H4 (cell line): ENCODE results near the gene TIMELESS. TPM values are rescaled to one million over a fixed set of nuclear protein-coding genes. Genes with fewer than 3 reads are reported as not detected.
A peak's percentile ranks its signal among the peaks of the same experiment; 100 is the strongest.
"Not testable (repeated sequence)": the region's sequence is repeated elsewhere in the genome, so short reads cannot be mapped to it uniquely, and the experiment has no call there.

ENCODE experiments used
- DNase-seq: peaks from one replicate; pipeline ENCODE4 v3.0.0-alpha.2; 2015; ENCODE audit warnings: low spot score
- total RNA-seq: library from RNA; depleted of rRNA; stranded (reverse); fragments of >200 nt; shearing (Covaris generic); gene quantifications from 2 replicates; pipeline ENCODE4 v1.2.3, GENCODE V29; 2014; rRNA removed

TIMELESS gene
- total RNA-seq, 1 experiment from 2014 or later = 12.7 TPM

DNA sequence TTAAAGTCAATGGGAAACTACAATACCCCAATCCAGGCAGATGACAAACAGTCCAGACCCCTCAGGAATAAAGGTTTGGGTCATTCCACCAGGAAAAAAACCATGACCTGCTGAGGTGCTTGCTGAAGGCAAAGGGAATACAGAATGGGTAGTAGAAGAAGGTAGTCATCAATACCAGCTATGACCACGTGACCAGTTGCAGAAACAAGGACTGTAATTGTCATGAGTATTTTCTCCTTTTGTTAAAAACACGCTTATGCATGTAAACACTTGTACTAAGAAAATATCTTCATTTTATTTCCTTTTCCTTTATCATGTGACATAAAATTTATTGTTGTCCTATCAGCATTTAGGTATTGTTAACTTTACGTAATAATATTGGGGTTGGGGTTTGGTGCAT is 45.0 kb downstream of the TIMELESS start:
- DNase-seq = not testable (repeated sequence)

GRCh38 chr12:56401612-56402011 is 47.6 kb downstream of the TIMELESS start:
- not testable (repeated sequence) for DNase-seq

- DNase-seq = not testable (repeated sequence)
Observed at GRCh38 chr12:56401125-56401524, 48.1 kb downstream of the TIMELESS start.

DNA sequence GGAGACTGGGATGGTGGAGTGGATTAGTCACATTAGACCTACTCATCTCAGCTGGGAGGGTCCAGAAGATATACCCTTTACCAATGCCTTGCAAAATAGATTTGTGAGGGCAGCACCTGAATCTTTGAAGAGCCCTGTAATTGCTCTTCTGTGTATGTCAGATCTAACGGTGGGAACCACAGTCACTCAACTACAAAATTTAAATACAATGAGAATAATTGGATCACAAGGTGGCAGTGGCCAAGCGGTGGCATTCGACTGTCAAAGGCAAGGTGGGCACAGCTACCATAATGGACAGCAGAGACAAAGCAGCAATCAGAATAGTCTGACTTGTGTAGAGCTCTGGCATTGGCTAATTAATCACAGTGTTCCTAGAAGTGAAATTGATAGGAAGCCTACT is 49.8 kb downstream of the TIMELESS start:
- DNase-seq = not testable (repeated sequence)

DNA sequence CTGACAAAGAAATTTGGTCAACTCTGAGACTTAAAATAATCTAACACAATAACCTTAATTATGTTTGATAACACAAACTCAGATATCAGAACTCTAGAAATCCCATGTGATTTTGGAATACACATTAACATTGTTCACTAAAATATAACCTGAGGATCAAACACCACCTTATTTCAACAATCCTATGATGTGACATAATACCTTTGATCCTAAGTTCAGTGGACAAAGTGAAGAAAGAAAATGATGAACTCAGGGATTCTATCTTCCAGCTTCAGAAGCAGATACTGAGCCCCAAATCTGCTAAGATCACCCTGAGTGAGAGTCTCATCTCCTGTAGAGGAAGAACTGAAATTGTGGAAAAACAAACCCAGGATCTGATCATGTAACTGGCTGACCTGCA is 50.9 kb downstream of the TIMELESS start:
- no peak for DNase-seq

- no peak for DNase-seq
Observed at GRCh38 chr12:56392331-56392730, 56.9 kb downstream of the TIMELESS start.

GRCh38 chr12:56391721-56392120 is 57.5 kb downstream of the TIMELESS start:
- DNase-seq = no peak

- DNase-seq = no peak
Observed at GRCh38 chr12:56389412-56389811, 59.8 kb downstream of the TIMELESS start.

DNA sequence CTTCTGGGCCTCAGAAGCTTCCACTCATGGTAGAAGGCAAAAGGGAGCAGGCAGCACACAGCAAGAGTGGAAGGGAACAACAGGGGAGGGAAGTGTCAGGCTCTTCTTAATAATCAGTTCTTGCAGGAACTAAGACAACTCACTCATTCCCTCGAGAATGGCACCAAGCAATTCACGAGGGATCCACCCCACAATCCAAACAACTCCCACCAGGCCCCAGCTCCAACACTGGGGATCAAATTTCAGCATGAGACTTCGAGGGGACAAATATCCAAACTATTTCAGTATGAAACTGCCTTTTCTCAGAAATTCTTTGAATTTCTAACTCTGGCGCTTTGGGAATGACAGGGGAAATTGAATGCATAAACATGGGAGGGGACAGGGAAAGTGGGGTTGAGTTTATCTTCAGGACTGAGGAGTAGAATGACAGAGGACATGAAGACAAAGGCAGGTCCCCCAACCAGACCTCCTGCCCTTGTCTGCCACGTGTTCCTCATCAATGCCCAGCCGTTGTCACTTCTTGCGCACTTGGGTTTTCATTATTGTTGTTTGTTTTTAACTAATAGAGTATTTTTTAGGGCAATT is 62.0 kb downstream of the TIMELESS start:
- DNase-seq = no peak

DNA sequence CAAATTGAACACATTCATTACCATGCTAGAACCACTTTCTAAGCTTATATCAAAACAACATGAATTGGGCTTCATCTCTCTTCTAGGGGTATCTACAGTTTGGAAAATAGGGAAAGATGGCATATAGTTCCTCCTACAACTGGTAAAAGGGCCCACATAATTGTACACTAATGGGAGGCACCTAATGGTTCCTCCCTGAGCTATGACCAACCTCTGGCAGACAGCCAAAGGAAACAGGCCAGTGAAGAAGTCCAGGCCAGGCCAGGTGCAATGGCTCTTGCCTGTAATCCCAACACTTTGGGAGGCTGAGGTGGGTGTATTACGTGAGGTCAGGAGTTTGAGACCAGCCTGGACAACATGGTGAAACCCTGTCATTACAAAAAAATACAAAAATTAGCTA is 63.4 kb downstream of the TIMELESS start:
- DNase-seq = no peak

GRCh38 chr12:56382611-56383010 is 66.6 kb downstream of the TIMELESS start:
- DNase-seq = no peak

DNA sequence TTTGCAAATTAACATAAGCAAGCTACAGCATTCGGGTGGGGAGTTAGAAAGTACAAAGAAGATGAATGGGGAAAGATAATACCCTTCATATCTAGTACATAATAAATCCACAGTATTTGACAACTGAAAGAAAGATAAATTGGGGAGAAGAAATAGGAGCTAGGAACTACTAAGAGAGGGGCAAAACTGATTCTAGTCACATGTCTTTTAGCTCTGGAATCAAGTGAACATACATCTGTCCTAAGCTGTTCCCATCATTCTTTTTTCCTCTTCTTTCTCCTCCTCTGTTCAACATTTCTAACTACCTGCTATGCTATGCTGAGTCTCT is 71.3 kb downstream of the TIMELESS start:
- DNase-seq = no peak

GRCh38 chr12:56377310-56377988 is 71.8 kb downstream of the TIMELESS start:
- no peak for DNase-seq

DNA sequence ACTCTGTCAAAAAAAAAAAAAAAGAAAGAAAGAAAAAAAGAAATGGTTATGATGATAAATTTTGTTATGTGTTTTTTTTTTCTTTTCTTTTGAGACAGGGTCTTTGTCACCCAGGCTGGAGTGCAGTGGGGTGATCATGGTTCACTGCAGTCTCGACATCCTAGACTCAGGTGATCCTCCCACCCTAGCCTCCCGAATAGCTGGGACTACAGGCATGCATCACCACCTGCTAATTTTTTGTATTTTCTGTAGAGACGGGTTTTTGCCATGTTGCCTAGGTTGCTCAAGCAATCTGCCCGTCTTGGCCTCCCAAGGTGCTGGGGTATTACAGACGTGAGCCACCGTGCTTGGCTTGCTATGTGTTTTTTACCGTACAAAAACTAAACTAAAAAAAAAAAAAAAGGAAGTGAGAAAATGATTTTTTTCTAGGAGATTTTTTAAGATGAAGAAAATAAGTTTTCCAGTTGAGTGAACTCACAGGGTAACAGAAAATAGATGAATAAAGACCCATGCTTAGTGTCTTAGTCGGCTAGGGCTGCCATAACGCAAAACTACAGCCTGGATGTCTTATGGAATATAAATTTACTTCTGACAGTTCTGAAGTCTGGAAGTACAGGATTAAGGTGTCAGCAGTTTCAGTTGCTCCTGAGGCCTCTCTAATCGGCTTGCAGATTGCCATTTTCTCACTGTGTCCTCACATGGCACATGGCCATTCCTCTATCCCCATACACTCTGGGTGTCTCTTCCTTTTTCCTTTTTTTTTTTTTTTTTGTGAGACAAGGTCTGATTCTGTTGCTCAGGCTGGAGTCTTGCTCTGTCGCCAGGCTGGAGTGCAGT is 73.4 kb downstream of the TIMELESS start:
- no peak for DNase-seq

DNA sequence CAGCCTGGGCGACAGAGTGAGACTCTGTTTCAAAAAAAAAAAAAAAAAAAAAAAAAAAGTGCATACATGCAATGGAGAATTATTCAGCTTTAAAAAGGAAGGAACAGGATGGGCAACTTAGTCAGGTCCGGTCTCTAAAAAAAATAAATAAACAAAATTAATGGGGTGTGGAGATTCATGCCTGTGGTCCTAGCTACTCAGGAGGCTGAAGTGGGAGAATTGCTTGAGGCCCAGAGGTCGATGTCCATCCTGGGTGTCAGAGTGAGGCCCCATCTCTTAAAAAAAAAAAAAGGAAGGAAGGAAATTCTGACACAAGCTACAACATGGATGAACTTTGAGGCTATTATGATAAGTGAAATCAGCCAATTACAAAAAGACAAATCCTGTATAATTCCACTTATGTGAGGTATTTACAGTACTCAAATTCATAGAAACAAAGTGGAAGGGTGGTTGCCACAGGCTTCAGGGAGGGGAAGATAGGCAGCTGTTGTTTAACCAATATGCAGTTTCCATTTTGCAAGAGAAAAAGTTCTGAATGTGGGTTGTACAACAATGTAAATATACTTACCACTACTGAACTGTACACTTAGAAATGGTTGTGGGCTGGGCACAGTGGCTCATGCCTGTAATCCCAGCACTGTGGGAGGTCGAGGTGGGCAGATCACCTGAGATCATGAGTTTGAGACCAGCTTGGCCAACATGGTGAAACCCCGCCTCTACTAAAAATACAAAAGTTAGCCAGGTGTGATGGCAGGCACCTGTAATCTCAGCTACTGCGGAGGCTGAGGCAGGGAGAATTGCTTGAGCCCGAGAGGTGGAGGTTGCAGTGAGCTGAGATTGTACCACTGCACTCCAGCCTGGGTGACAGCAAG is 74.3 kb downstream of the TIMELESS start:
- DNase-seq = peak; percentile 19

DNA sequence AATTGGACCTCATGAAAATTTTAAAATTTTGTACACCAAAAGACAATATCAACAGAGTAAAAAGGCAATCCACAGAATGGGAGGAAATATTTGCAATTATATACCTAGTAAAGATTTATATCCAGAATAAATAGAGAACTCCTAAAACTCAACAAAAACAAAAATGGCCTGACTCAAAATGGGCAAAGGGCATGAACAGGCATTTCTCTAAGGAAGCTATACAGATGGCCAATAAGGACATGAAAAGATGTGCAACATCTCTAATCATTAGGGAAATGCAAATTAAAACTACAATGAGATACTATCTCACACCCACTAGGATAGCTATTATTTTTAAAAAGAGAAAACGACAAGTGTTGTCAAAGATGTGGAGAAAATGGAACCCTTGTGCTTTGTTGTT is 75.7 kb downstream of the TIMELESS start:
- DNase-seq = no peak

DNA sequence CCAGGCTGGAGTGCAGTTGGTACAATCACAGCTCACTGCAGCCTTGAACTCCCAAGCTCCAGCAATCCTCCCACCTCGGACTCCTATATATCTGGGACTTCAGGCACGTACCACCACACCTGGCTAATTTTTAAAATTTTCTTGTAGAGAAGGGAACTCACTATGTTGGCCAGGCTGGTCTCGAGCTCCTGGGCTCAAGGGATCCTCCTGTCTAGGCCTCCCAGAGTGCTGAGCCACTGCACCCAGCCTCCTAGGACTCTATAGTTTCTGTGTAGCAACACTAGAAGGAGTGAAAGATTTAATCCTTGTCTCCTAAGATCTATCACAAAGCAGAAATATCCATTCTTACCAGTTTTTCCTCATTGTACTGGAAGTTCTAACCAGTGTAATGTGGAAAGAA is 82.3 kb downstream of the TIMELESS start:
- no peak for DNase-seq

Other genes starting within 250 kb of the TIMELESS start
- 55.1 and 62.8 TPM in 2 replicates for gene RNF41, start 227.5 kb downstream of the TIMELESS start, total RNA-seq
- 65.8 and 87.5 TPM in 2 replicates for gene NABP2, start 225.1 kb downstream of the TIMELESS start, total RNA-seq
- not detected in 2 replicates for gene SLC39A5, start 219.4 kb downstream of the TIMELESS start, total RNA-seq
- gene ANKRD52, start 191.0 kb downstream of the TIMELESS start, total RNA-seq = 13.4 and 15.4 TPM in 2 replicates
- gene COQ10A, start 182.5 kb downstream of the TIMELESS start, total RNA-seq = 4.5 and 8.1 TPM in 2 replicates
- gene CS, start 149.1 kb downstream of the TIMELESS start, total RNA-seq = 122 and 155 TPM in 2 replicates
- gene CNPY2, start 133.4 kb downstream of the TIMELESS start, total RNA-seq = 142 and 167 TPM in 2 replicates
- 11.8 and 16.4 TPM in 2 replicates for gene PAN2, start 115.4 kb downstream of the TIMELESS start, total RNA-seq
- gene IL23A, start 110.5 kb downstream of the TIMELESS start, total RNA-seq = 0.23 TPM in 1 of 2 replicates, not detected in the other
- gene STAT2, start 89.3 kb downstream of the TIMELESS start, total RNA-seq = 125 and 159 TPM in 2 replicates
- gene APOF, start 86.6 kb downstream of the TIMELESS start, total RNA-seq = not detected in 2 replicates
- 0.17 TPM in 1 of 2 replicates, not detected in the other for gene MIP, start 5.2 kb upstream of the TIMELESS start, total RNA-seq
- gene SPRYD4, start 19.2 kb upstream of the TIMELESS start, total RNA-seq = 1.6 and 1.8 TPM in 2 replicates
- gene GLS2, start 38.7 kb upstream of the TIMELESS start, total RNA-seq = not detected in 2 replicates
- 6.8 and 11.6 TPM in 2 replicates for gene RBMS2, start 72.4 kb upstream of the TIMELESS start, total RNA-seq
- gene BAZ2A, start 180.9 kb upstream of the TIMELESS start, total RNA-seq = 22.2 and 28.4 TPM in 2 replicates
- 765 and 888 TPM in 2 replicates for gene ATP5F1B, start 196.6 kb upstream of the TIMELESS start, total RNA-seq
- 139 and 202 TPM in 2 replicates for gene PTGES3, start 238.9 kb upstream of the TIMELESS start, total RNA-seq